Activated CD8-positive, alpha-beta memory T cell treated with anti-CD3 and anti-CD28 coated beads, Interleukin-2, amount 10 ng/mL, durations not matched to agents 7 days and 5 days (primary cell): ENCODE results near the gene GSC2. TPM values are rescaled to one million over a fixed set of nuclear protein-coding genes. Genes with fewer than 3 reads are reported as not detected.
"Not testable (repeated sequence)": the region's sequence is repeated elsewhere in the genome, so short reads cannot be mapped to it uniquely, and the experiment has no call there.

Experiments
- ATAC-seq: fragments of 150-1000 bp; cut with Tn5 transposase; one replicate; pipeline ENCODE4 v1.10.0; 2021; ENCODE audit warnings: moderate library complexity
- CTCF ChIA-PET: fragments of 350-600 bp; sonication (Branson Sonifier 250); formaldehyde crosslinking; loops from one replicate; lab custom pipeline; 2021; ENCODE audit warnings: antibody characterized with exemption; lab: Charles Lee
- DNase-seq: peaks from one replicate; pipeline ENCODE4 v3.0.0-alpha.2; 2020
- H3K27ac Mint-ChIP-seq: one replicate; pipeline ENCODE4 v1.8.0; 2021; ENCODE audit warnings: mild to moderate bottlenecking, mixed read lengths
- H3K27me3 Mint-ChIP-seq: one replicate; pipeline ENCODE4 v1.8.0; 2021; ENCODE audit warnings: mixed read lengths
- H3K36me3 Mint-ChIP-seq: one replicate; pipeline ENCODE4 v1.8.0; 2021; ENCODE audit warnings: mild to moderate bottlenecking, mixed read lengths
- H3K4me1 Mint-ChIP-seq: one replicate; pipeline ENCODE4 v1.8.0; 2021; ENCODE audit warnings: mixed read lengths
- H3K4me3 Mint-ChIP-seq: one replicate; pipeline ENCODE4 v1.8.0; 2021; ENCODE audit warnings: mild to moderate bottlenecking, moderate library complexity, mixed read lengths
- H3K9me3 Mint-ChIP-seq: one replicate; pipeline ENCODE4 v1.8.0; 2022; ENCODE audit warnings: low read depth, mixed read lengths
- total RNA-seq, 2 experiments: library from RNA; stranded (reverse); gene quantifications; one replicate each; pipeline ENCODE4 v1.2.3, GENCODE V29; 2021

GSC2 gene
- total RNA-seq, 2 experiments from 2014 or later: not detected

DNA sequence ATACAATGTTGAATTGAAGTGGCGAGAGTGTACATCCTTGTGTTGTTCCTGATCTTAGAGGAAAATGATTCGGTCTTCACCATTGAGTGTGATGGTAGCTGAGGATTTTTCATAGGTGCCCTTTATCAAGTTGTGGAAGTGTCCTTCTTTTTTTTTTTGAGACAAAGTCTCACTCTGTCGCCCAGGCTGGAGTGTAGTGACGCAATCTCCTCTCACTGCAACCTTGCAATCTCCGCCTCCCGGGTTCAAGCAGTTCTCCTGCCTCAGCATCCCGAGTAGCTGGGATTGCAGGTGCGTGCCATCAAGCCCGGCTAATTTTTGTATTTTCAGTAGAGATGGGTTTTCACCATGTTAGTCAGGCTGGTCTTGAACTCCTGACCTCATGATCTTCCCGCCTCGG lies 8.6 kb upstream of the GSC2 start:
- H3K27me3 Mint-ChIP-seq: peaks cover 14% of the 10 kb centered on the region
- CTCF ChIA-PET: interaction anchor here (1.5 kb wide), 1 partner anchor 14 kb away, joined by 3 read pairs; the partner anchor contains the start of gene ESS2
- H3K27ac Mint-ChIP-seq, H3K4me1 Mint-ChIP-seq, DNase-seq, H3K9me3 Mint-ChIP-seq, H3K36me3 Mint-ChIP-seq, H3K4me3 Mint-ChIP-seq, ATAC-seq: not testable (repeated sequence)

DNA sequence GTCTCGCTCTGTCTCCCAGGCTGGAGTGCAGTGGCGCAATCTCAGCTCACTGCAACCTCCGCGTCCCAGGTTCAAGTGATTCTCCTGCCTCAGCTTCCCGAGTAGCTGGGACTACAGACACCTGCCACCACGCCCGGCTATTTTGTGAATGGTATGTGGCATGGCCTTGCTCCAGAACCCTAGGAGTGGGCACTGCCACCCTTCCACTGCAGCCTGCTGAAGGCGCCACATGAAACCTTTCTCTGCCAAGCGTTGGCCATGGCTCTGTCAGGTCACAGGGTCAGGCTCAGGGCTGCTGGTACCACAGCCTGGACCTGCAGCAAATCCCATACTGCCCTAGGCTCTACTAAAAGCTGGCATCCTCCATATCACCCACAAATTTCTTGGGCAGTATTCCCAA lies 6.0 kb upstream of the GSC2 start:
- not testable (repeated sequence) for H3K9me3 Mint-ChIP-seq, H3K4me1 Mint-ChIP-seq, H3K4me3 Mint-ChIP-seq, H3K36me3 Mint-ChIP-seq, H3K27ac Mint-ChIP-seq, DNase-seq, ATAC-seq
- CTCF ChIA-PET: interaction anchor here (4.1 kb wide), 1 partner anchor 11 kb away, joined by 17 read pairs; the partner anchor contains the start of gene ESS2
- H3K27me3 Mint-ChIP-seq: peaks cover 34% of the 10 kb centered on the region

DNA sequence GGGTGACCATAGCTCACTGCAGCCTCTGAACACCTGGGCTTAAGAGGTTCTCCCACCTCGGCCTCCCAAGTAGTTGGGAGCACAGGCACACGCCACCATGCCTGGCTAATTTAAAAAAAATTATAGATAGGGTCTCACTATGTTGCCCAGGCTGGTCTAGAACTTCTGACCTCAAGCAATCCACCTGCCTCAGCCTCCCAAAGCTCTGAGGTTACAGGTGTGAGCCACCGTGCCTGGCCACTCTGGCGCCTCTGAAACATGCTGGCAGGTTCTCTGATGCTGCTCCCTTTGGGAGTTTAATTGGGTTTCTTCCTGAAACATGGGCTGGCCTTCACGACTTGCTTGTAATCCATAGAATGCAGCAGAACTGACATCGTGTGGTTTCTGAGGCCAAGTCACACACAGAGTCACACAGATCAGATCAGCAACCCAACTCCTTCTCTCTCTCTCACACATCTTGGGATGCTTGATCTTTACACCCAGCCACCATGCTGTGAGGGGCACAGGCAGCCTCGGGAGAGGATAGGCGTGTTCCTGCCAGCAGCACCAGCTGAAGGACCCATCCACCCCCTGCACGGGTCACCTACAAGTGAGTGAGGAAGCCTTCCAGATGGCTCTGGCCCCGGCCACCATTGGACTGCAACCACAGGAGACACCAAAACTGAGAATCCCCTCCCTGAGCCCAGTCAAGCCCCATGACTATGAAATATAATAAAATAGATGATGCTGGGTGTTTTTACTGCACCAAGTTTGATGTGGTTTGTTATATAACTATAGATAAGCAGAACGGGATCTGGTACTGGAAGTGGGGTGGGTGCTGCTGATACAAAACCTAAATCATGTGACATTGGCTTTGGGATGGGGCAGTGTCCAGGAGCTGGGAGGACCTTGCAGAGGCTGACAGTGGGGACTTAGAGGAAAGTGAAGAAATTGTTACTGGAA lies 3.1 kb upstream of the GSC2 start:
- CTCF ChIA-PET: interaction anchor here (4.1 kb wide), 1 partner anchor 9 kb away, joined by 17 read pairs; the partner anchor contains the start of gene ESS2
- Mint-ChIP-seq H3K4me3 (no peak overlapping the region), H3K4me1 (peaks cover 4% of the 10 kb centered on the region), H3K9me3 (no peaks in the 10 kb centered on the region), H3K36me3 (peaks cover 3% of the 10 kb centered on the region), H3K27ac (no peak overlapping the region), H3K27me3 (peaks cover 46% of the 10 kb centered on the region)
- DNase-seq: no peak
- ATAC-seq: no peak

DNA sequence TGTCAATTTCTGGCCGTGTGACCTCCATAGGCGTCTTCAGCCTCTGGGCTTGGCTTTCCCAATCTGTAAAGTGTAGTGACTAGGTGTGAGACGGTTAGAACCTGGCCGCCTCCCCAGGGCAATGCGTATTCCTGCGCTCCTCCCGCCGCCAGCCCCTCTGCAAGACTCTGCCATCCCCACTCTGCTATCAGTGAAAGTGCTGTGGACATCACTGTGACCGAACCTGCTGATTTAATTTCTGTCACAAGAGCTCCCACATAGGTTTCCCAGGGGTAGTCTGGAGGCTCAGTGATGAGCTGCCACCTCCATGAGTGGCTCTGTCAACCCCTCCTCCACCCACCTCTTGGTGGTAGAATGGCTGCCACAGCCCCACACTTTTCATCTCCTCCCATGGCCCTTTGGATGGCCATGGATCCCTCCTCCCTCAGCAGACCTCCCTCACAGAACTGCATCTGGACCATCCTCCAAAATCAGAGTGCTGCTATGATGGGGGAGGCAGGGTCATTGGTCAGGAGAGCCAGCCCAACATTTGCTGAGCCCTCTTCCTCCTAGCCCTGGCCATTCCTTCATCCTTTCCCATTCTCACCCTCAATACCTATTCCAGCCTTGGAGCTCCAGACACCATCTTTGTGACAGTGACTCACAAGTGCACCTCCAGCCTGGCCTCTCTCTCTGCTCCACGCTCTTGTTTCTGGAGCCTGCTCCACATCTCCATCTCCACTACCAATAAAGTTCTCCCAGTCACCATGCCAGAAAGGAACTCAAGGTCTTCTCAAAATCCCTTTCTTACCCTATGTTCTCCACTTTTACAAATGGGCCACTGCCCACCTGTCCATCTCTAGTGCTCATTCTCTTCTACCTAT lies 1.5 kb upstream of the GSC2 start:
- Mint-ChIP-seq H3K27ac (no peak overlapping the region), H3K9me3 (no peaks in the 10 kb centered on the region), H3K4me3 (no peak overlapping the region), H3K4me1 (peaks cover 4% of the 10 kb centered on the region), H3K27me3 (peaks cover 61% of the 10 kb centered on the region), H3K36me3 (peaks cover 3% of the 10 kb centered on the region)
- no peak for ATAC-seq
- CTCF ChIA-PET: no interaction called here
- DNase-seq: no peak

DNA sequence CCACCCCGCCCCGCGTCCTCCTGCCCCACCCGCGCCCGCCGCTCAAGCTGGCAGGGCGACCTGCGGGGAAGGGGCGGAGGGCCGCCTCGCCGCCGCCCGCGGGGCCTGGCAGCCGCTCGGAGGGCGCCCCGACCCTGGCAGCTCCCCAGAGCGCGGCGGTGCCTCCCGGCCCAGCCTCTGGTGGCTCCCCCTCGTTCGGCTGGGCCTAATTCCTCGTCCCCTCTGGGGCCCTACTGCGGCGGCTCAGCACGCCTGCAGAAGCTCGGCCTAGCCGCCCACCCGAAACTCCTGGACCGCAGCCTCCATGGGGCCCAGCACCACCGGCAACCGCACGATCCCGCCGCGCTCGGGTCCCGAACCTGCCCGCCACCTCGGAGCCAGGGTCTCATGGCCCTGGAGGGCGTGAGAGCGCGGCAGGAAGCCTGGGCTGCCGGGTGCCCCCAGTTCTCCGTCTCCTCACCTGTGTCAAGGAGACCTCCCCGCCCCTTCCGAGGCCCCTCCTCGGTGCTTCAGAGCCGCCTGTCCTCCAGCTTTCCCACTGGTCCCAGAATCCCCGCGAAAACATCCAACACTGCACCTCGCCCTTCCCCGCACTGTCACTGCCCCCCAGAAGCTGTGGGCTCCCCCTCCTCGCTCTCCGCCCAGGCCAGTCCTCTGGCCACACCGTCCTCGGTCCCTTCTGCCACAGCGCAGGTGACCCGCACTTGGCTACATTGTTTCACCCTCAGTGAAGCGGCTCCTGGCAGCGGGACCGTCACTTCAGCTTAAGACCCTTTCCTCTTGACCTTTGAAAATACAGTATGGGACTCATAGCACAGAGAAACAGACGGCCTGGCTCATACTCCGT lies 613 bp upstream of the GSC2 start:
- Mint-ChIP-seq H3K36me3 (peaks cover 3% of the 10 kb centered on the region), H3K27me3 (peaks cover 56% of the 10 kb centered on the region)
- CTCF ChIA-PET: no interaction called here

DNA sequence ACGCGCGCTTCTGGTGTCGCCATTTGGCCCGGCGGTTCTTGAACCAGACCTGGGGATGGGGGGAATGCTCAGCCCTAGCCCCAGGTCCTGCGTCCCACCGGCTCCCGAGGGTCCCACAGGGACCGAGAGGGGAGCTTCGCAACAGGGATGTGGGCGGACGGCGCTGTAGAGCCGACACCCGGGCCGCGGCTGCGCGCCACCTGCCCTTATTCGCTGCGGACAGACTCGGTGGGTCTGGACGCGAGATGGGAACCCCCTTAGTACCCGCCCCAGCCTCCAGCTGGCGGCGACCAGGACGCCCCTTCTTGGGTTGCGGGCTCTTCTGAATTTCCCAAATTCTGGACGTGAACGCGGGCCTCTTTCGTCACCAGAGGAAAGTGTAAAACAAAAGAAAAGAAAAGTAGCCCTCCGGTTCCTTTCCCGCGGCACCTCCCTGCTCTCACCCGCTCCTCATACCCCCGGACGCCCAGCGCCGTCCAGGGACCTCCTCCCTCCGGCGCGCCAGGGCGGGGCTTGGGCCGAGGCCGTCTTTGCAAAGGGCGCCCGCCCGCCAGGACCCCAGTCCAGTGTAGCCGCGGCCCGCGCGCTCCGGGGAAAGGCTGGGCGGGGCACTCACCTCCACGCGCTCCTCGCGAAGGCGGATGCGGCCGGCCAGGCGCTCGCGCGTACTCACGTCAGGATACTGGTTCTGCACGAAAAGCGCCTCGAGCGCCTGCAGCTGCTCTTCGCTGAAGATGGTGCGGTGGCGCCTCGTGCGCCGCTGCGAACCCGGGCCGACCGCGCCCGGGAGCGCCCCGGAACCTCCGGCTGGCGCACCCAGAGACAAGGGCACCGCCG lies 827 bp downstream of the GSC2 start:
- DNase-seq (peak; percentile 65), ATAC-seq (peak; percentile 38)
- H3K4me3 Mint-ChIP-seq: peak overlapping the region; percentile 35
- peaks cover 9% of the 10 kb centered on the region for H3K4me1 Mint-ChIP-seq
- CTCF ChIA-PET: no interaction called here
- H3K27ac Mint-ChIP-seq: no peak overlapping the region
- H3K9me3 Mint-ChIP-seq: no peaks in the 10 kb centered on the region
- H3K36me3 Mint-ChIP-seq: peaks cover 3% of the 10 kb centered on the region
- peaks cover 56% of the 10 kb centered on the region for H3K27me3 Mint-ChIP-seq

More for the DNA sequence above, 613 bp upstream of the GSC2 start:
- Mint-ChIP-seq H3K4me1 (peaks cover 4% of the 10 kb centered on the region), H3K4me3 (peak overlapping the region; percentile 12), H3K9me3 (no peaks in the 10 kb centered on the region), H3K27ac (no peak overlapping the region)
- no peak for DNase-seq
- ATAC-seq: no peak

DNA sequence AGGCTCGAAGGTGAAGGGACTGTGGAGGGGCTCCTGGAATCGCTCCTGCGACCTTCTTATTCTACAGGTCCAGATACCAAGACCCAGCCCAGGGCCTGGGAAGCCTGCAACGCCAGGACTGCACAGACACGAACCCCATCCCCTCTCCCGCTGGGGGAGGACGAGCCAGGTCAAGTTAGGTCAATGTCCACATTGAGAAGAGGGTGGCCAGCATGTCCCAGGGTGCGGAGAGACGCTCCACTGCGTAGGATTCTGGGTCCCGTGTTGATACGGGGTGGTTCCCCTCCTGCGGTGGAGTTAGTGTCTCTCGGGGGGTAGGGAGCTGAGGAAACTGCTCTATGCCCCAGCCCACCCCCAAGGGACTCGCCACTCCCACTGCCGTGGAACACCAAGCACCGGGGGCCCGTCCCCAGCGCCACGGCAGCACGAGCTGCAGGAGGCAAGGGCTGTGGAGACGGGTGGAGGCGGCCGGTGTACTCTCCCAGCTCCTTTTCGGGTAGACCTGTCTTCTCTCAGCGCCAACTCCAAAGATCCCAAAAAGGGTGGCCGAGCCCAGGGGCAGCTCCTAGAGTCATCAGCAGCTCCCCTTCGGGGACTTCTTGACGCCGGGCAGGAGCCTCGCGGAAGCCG lies 1.6 kb downstream of the GSC2 start:
- CTCF ChIA-PET: no interaction called here
- DNase-seq (no peak), ATAC-seq (no peak)
- Mint-ChIP-seq H3K4me3 (no peak overlapping the region), H3K27ac (no peak overlapping the region), H3K9me3 (no peaks in the 10 kb centered on the region), H3K36me3 (peaks cover 5% of the 10 kb centered on the region), H3K27me3 (peaks cover 52% of the 10 kb centered on the region), H3K4me1 (peaks cover 15% of the 10 kb centered on the region)

DNA sequence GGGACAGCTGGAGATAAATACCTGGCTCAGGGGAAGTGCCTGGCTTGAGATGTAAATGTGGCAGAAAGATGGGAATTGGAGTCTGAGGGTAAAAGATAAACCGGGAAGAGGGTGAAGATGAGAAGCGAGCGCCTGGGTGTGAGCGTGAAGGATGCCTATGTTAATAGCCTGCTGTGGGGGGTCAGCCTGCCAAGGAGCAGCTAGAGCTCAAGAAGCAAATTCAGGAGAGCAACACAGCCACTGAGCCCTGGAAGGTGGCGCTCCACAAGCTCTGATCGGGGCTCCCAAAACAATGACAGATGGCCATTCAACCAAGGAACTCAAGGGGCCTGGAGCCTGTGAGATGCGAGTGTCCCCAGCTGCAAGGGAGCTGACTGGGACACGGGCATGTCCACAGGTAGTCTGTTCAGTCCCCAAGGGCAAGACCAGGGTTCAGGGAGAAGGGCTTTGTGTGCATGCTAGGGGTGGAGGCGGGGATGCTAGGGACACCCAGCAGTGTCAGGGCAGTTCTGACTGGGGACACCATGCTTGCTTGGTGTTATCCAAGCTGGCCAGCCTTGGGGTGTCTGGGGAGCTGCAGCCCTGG lies 2.8 kb downstream of the GSC2 start:
- Mint-ChIP-seq H3K4me3 (no peak overlapping the region), H3K27me3 (peaks cover 44% of the 10 kb centered on the region), H3K36me3 (peaks cover 5% of the 10 kb centered on the region), H3K27ac (no peak overlapping the region), H3K4me1 (peaks cover 23% of the 10 kb centered on the region), H3K9me3 (no peaks in the 10 kb centered on the region)
- DNase-seq (no peak), ATAC-seq (no peak)
- CTCF ChIA-PET: interaction anchor here (1.1 to 3.7 kb wide), 2 partner anchors 32 to 483 kb away, joined by 5 to 17 read pairs; partner anchors contain the start of gene SLC25A1

DNA sequence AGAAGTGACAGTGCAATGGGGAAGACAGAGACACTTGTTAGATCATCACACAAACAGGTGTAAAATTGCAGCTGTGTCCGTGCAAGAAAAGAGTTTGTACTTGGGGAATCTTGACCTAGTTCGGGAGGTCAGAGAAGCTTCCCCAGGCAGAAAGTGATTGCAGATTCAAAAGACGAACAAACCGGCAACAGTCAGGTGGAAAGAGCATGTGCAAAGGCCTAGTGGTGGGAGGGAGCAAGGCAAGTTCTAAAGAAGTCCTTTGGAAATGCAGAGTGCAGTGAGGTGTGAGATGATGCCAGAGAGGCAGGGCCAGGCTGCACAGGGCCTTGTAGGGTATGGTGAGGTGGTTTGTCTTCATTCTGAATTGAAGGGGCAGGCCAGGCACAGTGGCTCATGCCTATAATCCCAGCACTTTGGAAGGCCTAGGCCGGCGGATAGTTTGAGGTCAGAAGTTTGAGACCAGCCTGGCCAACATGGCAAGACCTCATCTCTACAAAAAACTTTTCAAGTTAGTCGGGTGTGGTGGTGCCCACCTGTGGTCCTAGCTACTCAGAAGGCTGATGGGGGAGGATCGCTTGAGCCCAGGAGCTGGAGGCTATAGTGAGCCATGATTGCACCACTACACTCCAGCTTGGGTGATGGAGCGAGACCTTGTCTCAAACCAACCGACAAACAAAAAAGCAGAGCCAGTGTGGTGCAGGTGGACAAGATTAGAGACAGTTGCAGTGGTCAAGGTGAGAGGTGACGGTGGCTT lies 3.7 kb downstream of the GSC2 start:
- H3K4me3 Mint-ChIP-seq: no peak overlapping the region
- ATAC-seq: no peak
- CTCF ChIA-PET: interaction anchor here (1.1 to 3.7 kb wide), 4 partner anchors 8 to 483 kb away, joined by 5 to 17 read pairs (median 11); partner anchors contain the start of gene SLC25A1

DNA sequence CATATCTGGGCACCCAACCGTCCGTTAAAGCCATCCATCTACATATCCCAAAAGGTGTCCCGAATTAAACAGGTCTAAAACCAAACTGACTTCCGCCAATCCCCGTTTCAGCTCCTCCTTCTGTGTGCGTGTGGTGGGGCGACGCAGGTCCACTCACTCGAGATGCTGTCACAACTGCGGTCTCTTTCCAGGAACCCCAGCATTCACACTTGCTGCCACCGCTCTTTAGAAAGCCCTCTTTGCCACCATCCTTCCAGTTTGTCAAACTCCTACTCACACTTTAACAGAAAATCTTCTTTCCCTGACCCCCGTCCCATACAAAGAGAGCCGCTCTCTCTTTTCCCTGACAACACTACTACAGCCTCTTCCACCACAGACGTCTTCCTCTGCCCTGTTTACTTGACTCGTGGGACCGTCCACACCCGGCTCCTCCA lies 6.1 kb downstream of the GSC2 start:
- DNase-seq: peak; percentile 75
- ATAC-seq: peak; percentile 35
- peak overlapping the region; percentile 95 for H3K4me3 Mint-ChIP-seq
- CTCF ChIA-PET: interaction anchor here (0.8 to 3.7 kb wide), 32 partner anchors 8 to 486 kb away, joined by 3 to 17 read pairs (median 4); partner anchors contain the start of genes CDC45, DGCR2, DGCR6 and SLC25A1
- H3K27ac Mint-ChIP-seq: peak overlapping the region; percentile 96
- H3K36me3 Mint-ChIP-seq: peaks cover 6% of the 10 kb centered on the region
- no peaks in the 10 kb centered on the region for H3K9me3 Mint-ChIP-seq
- H3K4me1 Mint-ChIP-seq: peaks cover 19% of the 10 kb centered on the region
- H3K27me3 Mint-ChIP-seq: peaks cover 24% of the 10 kb centered on the region

More for the DNA sequence above, 3.7 kb downstream of the GSC2 start:
- Mint-ChIP-seq H3K27ac (no peak overlapping the region), H3K4me1 (peaks cover 23% of the 10 kb centered on the region), H3K36me3 (peaks cover 3% of the 10 kb centered on the region), H3K9me3 (no peaks in the 10 kb centered on the region), H3K27me3 (peaks cover 36% of the 10 kb centered on the region)
- DNase-seq: no peak
